Stimulated activated CD8-positive, alpha-beta memory T cell treated with anti-CD3 and anti-CD28 coated beads, Interleukin-7, amount 100 ng/mL, for 1 hour (primary cell): ENCODE data around the gene AZIN2.
"Not testable (repeated sequence)": the region's sequence is repeated elsewhere in the genome, so short reads cannot be mapped to it uniquely, and the experiment has no call there.

Experiments
- DNase-seq, 2 donors: peaks; one replicate each; pipeline ENCODE4 v3.0.0-alpha.2; 2020; ENCODE audit warnings: low read depth in 2 of 2

AZIN2 gene

DNA sequence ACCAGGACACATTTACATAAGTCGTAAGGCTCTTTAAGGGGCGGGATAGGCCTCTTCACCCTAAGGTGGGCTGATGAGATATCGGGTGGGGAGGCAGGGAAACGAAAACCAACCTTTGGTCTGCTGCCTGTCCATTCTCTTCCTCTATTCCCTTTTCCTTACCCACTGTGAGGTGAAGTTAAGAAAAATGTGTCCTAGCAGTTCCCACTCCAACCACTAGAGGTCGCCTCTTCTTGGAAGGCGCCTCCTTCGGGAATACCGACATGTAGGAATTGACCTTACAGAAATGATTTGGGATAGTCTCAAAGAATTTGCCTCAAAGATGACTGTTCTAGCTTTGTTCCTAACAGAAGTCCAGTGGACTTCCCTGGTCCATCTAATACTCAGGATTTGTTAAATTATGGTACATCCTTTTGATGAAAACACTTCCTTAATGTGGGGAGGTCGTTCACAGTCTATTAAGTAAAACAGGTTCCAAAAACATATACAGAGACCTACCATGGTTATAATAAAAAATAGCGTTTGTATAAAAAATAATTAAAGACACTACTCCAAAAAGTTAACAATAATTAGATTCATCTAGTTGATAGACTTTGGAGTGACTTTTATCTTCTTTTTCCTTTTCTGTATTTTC lies 14.1 kb downstream of the AZIN2 start:
- DNase-seq, result no peak

- DNase-seq, result no peak
Observed at GRCh38 chr1:33096363-33097005, 15.5 kb downstream of the AZIN2 start.

- DNase-seq, result no peak
Observed at GRCh38 chr1:33097137-33097611, 16.2 kb downstream of the AZIN2 start.

GRCh38 chr1:33097762-33098161 lies 16.8 kb downstream of the AZIN2 start:
- no peak for DNase-seq

GRCh38 chr1:33098371-33098770 lies 17.4 kb downstream of the AZIN2 start:
- no peak for DNase-seq

DNA sequence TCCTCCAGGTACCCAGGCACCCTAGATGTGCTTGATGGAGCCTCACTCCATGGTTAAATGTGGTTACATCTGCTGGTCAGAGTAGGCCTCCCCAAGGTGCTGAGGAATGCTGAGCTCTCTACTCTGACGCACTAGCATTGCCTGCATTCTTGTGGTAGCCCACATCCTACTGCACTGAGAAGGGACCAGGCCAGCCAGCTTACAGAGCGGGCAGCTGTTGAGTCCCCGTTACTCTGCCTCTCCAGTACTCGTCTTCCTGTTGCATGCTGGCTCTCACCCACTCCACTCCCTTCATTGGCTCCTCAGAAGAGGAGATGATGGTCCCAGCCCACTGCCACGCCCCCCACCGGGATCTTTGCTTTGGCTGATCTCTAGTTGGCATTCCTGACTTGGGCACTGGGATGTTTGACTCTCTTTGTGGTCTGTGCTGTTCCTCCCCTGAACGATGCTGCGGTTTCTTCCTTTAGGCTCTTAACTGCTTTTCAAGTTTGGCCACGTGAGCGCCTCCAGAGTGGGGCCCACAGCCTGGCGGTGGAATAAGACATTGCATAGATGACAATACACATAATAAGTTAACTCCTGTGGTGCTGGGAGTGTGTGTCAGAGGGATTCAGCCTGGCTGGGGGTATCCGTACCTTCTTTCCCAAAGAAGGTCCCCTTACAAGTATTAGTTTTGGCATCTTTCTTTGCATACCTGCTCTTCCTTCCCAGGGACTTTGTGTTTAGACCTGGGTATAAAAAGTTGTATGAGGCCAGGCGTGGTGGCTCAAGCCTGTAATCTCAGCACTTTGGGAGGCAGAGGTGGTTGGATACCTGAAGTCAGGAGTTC lies 18.6 kb downstream of the AZIN2 start:
- peak; percentile 20 to 24 for DNase-seq

DNA sequence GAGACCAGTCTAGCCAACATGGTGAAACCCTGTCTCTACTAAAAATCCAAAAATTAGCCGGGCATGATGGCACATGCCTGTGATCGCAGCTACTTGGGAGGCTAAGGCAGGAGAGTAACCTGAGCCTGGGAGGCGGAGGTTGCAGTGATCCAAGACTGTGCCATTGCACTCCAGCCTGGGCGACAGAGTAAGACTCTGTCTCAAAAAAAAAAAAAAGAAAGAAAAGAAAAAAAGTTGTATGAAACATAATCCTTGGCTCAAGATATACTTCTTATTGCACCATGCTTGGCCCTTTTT lies 19.1 kb downstream of the AZIN2 start:
- not testable (repeated sequence) for DNase-seq

GRCh38 chr1:33110477-33110876 lies 29.5 kb downstream of the AZIN2 start:
- no peak for DNase-seq

- no peak for DNase-seq
Observed at GRCh38 chr1:33111965-33112364, 31.0 kb downstream of the AZIN2 start.

DNA sequence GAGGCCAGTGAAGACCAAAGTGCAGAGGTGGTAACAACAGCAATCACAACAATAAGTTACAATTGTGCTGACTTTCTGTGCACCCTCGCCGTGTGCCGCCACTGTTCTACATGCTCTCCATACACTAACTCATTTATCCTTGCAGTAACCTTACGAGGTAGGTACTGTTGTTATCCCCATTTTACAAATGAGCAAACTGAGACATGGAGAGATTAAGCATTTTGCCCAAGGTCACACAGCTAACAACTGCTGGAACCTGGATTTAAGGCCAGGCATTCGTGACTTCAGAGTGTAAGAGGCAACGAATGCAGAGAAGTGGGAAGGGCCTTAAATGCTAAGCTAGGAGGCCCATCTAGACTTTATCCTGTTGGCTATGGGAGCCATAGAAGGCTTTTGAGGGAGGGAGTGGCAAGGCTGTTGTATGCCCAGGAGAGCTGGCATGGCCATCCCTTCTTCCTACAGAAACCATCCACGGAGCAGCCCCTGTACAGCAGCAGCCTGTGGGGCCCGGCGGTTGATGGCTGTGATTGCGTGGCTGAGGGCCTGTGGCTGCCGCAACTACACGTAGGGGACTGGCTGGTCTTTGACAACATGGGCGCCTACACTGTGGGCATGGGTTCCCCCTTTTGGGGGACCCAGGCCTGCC lies 36.6 kb downstream of the AZIN2 start:
- DNase-seq, result no peak

DNA sequence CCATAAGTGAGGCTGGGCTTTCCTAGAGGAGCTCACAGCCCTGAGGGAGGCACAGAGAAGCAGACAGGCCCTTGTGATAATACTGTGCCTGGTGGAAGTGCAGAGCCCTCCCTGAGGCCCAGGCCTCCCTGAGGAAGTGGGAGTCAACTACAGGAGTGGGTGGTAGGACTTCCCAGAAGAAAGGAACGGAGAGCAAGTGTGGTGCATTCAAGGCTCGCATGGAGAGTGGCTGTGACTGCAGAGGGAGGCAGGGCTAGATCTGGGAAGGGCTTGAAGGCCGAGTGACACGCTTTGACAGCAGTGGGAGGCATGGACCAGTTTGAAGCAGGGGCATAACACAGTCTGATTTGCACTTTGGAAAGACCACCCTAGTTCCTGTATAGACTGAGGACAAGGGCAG lies 37.3 kb downstream of the AZIN2 start:
- no peak for DNase-seq

DNA sequence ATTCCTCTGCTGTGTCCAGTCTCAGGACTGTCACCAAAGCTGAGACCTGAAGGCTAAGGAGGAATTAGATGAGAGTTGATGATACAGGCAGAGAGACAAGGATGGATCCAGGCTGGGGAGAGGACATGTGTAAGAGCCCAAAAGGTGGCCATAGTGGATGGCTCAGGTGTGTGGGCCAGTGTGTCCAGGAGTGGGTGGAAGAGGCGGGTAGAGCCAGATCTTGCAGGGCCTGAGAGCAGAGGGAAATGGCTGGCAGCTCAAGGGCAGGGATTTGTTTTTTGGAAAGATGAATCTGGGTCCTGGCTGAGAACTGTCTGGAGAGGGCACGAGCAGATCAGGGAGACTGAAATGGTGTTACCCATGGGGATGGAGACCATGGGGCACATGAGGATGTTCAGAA lies 38.1 kb downstream of the AZIN2 start:
- no peak for DNase-seq

DNA sequence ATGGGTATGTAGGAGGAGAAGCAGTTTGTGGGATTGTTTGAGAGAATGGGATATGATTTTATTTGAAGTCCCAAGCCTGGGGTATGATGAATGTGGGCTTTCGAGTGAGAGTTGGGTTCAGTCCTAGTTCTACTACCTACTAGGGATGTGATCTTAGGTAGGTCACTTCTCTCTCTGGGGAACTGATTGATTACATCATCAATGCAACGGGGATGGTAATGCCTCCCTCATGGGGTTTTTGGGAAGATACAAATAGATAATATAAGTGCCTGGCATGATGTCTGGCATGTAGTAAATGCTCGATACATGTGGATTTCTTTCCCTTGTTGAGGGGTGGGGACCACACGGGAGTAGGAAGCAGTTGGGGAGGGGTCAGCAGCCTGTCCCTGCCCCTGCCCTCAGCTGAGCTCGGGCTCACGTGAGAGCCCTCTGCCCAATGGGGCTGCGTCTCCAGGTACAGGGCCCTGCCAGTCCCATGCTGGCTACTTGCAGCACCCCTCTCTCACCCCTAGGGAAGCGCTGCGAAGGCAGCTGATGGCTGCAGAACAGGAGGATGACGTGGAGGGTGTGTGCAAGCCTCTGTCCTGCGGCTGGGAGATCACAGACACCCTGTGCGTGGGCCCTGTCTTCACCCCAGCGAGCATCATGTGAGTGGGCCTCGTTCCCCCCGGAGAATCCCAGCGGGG lies 38.7 kb downstream of the AZIN2 start:
- DNase-seq, result no peak

DNA sequence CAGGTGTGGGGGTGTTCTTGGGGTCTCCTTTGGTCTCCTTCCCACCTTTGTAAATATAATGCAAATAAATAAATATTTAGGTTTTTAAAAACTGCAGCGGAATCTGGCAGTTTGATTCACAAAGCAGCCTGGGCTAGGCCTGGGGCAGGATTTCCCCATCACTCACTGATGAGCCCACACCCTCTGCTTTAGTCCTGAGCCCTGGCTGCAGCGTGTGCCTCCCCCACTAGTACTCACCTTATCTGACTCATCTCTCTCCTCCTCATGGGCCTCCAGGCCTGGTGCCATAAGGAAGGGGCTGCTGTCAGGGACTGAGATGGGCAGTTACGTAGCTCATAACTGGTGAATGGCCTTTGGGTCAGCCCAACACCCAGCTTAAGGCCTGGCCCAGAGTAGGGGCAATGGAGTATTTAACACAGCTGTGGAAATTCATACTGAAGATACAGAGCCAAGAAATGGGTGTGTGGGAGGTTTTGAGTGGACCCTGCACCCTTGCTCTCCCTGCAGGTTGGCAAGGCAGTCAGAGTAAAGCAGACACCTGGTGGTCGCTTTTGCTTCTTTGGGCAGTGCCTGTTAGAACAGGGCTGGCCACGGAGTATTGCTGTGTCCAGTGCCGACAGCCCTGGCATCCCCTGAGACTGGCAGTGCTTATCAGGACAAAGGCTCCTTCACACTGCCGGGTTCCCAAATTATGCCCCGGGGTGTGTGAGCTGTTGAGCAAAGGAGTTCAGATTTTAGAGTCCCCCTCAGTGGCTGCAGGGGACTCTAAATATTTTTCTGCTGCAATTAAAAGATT lies 39.7 kb downstream of the AZIN2 start:
- no peak for DNase-seq

DNA sequence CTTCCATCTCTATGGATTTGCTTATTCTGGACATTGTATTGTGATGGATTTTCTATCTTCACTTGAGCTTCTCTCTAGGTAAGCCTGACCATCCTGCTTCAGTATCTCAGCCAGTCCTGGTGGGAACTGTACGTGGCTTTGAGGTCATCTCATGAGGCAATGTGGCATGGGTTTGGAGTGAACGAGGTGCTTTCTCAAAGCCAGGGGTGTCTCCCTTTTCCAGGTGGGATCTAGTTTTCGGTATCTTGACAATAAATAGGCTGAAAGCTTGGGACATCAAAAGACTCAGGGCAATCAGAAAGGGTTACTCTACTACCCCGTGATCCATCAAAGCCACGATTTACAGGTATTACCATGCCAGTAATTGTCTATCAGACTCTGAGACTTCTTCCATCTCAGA lies 40.8 kb downstream of the AZIN2 start:
- DNase-seq, result no peak

DNA sequence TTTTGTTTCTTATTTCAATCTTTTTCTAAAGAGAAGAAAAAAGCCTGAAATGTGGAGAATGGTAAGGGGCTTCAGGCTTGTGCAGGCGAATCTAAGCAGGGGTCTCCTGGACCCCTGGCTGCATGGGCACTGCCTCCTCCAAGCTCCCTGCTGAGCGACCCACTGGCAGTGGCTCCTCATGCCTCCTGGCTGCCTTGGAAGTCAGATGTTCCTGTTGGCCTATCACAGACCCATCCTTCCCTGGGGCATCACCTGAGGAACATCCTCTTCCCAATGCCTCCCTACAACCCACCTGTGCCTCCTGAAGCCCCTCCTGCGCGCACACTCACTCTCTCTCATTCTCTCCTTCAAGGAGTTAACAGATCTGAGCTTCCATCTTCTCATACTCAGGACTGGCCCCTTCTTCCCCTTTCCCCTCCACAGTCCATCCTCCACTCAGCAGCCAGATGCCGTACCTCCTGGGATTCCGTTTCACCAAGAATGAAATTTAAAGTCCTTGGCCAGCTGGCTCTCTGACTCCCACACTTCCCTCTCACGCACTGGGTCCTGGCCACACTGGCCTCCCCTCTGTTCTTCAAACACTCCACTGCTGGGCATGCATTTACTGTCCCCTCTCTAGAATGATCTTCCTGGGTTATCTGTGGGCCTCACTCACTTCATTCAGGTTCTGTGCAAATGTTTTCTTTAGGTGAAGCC lies 41.7 kb downstream of the AZIN2 start:
- DNase-seq, result no peak

- no peak for DNase-seq
Observed at GRCh38 chr1:33123266-33123665, 42.3 kb downstream of the AZIN2 start.

DNA sequence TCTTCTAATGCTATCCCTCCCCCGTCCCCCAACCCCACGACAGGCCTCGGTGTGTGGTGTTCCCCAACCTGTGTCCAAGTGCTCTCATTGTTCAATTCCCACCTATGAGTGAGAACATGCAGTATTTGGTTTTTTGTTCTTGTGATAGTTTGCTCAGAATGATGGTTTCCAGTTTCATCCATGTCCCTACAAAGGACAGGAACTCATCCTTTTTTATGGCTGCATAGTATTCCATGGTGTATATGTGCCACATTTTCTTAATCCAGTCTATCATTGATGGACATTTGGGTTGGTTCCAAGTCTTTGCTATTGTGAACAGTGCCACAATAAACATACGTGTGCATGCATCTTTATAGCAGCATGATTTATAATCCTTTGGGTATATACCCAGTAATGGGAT lies 43.7 kb downstream of the AZIN2 start:
- not testable (repeated sequence) for DNase-seq

DNA sequence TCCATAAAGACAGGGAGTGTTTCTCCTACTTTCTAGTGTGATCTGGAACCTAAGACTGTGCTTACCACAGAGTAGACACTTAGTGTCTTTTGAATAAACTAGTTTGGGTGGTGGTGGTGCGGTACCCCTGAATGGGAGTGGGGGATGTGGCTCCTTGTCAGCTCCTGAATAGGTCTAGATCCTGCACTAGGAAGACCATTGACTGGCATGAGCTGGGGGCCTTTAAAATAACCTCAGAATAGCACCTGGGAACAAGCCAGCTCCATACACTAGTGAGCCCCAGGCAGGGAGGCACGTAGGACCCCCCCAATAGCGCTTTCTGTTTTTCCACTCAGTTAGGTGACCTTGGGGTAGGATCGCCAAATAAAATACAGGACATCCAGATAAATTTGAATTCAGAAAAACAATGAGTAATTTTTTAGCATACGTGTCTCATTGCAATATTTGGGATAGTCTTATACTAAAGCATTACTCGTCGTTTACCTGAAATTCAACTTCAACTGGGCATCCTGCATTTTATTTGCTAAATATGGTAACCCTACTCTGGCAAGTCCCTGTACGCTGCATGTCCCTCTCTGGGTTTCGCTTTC lies 45.6 kb downstream of the AZIN2 start:
- no peak for DNase-seq
